ENCODE data around the gene COX6B1.

COX6B1 gene

DNA sequence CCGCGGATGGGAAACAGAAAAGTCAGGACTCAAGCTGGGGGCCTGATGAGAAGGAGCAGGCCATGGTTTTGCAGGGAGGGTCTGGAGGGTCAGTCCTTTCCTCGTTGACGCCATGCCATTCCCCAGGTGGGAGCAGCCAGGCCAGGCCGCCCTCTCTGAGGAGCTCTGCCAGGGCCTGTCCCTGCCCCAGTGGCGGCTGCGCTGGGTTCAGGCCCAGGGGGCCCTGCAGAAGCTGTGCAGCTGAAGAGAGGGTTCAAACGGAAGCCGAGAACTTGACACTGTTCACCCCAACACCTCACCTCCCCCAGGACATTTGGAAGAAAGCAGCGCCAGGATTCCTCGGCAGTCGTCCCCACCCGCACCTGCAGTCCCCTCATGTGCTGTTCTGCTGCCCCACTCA, 25.4 kb upstream of the COX6B1 start:
- no peaks in the 10 kb centered on the region for H3K27me3 Mint-ChIP-seq
- H3K4me3 Mint-ChIP-seq, result no peak overlapping the region
- no peak overlapping the region for H3K27ac Mint-ChIP-seq
- H3K36me3 Mint-ChIP-seq, result peaks cover 25% of the 10 kb centered on the region
- H3K9me3 Mint-ChIP-seq, result no peaks in the 10 kb centered on the region
- no peak for ATAC-seq
- H3K4me1 Mint-ChIP-seq, result no peaks in the 10 kb centered on the region

DNA sequence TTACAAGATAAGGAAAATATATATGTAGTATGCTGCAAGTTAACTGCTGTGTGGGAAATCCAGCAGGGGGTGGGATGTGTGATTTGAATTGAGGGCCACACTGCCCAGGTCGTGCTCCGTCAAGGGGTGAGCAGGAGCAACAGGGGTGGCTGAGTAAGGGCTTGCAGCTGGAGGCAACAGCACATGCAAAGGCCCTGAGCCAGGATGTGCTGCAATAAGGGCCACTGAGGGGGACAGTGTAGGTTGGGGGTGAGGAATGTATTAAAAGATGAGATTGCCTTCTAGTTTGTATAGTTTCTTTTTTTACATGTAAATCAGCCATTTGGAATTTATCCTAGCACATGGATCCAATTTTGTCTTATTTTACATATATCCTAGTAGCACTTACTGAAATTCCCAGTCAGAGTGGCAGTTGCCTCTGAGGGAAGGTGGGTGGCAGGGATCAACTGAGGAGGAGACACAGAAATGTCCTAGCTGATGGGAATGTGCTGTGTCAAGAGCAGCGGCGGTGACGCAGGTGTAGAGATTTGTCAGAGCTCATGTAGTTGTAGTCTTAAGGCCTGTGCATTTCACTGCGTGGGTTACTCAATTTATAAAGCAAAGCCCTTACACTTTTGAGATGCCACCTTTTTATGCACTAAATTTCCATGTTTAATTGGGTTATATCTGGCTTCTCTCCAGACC, 24.7 kb upstream of the COX6B1 start:
- no peak overlapping the region for H3K27ac Mint-ChIP-seq
- H3K4me1 Mint-ChIP-seq, result peaks cover 6% of the 10 kb centered on the region
- H3K9me3 Mint-ChIP-seq, result no peaks in the 10 kb centered on the region
- no peak for ATAC-seq
- no peak overlapping the region for H3K4me3 Mint-ChIP-seq
- H3K36me3 Mint-ChIP-seq, result peaks cover 25% of the 10 kb centered on the region
- no peaks in the 10 kb centered on the region for H3K27me3 Mint-ChIP-seq

DNA sequence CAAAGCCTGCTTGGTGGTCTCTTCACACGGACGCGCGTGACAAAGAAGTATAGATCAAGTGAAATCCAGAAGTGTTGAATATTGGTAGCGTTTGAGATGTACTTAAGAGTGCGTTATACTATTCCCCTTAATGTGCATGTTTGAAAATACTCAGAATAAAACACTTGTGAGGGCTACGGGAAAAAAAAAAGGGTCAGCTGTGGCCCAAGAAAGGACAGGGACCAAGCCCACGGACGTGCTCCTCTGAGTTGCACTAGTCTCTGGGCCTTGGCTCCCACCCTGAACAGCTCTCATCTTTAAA, 19.9 kb upstream of the COX6B1 start:
- peak overlapping the region; percentile 89 for H3K4me3 Mint-ChIP-seq
- H3K9me3 Mint-ChIP-seq, result no peaks in the 10 kb centered on the region
- peak; percentile 18 for ATAC-seq
- peaks cover 34% of the 10 kb centered on the region for H3K36me3 Mint-ChIP-seq
- peaks cover 27% of the 10 kb centered on the region for H3K4me1 Mint-ChIP-seq
- H3K27ac Mint-ChIP-seq, result peak overlapping the region; percentile 81
- no peaks in the 10 kb centered on the region for H3K27me3 Mint-ChIP-seq

DNA sequence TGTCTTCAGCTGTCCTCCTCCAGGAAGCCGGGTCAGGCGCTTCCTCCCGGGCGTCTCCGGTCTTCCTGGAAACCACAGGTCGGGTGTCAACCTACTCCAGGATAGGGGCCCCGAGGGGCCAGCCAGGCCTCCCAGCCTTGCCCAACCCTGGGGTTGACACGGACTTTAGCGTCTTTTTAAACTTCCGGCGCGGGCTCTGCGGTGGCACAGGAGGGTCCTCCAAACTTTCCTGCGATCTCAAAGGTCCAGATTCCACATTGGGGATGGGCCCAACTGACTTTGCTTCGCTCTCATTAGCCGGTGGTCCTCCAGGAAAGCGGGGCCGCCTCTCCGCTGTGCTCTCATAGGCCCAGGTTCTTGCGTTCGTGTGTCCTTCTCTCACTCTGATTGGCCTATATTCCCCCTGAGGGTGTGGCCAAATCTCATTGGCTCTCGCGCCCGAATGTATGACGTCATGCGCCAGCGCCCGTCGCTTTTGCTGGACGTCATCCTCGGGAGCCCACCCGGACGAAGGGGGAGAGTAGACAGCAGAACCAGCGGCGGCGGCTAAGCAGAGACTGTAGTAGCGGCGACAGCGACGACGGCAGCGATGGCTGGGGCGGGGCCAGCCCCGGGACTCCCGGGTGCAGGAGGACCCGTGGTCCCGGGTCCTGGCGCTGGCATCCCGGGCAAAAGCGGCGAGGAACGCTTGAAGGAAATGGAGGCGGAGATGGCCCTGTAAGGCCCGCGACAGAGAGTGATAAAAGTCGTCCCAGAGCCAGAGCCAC, 19.4 kb upstream of the COX6B1 start, which contains the start of gene RBM42:
TSS of gene RBM42 (plus strand) at position 472 of the 767 bp plus-strand sequence. CDS start at position 590, 118 bp downstream.
- H3K27me3 Mint-ChIP-seq, result no peaks in the 10 kb centered on the region
- ATAC-seq, result peak; percentile 100
- peaks cover 30% of the 10 kb centered on the region for H3K4me1 Mint-ChIP-seq
- H3K9me3 Mint-ChIP-seq, result no peaks in the 10 kb centered on the region
- peak within 1 kb of the TSS; percentile 89 for H3K4me3 Mint-ChIP-seq
- H3K36me3 Mint-ChIP-seq, result peaks cover 39% of the 10 kb centered on the region
- H3K27ac Mint-ChIP-seq, result peak within 1 kb of the TSS; percentile 81

DNA sequence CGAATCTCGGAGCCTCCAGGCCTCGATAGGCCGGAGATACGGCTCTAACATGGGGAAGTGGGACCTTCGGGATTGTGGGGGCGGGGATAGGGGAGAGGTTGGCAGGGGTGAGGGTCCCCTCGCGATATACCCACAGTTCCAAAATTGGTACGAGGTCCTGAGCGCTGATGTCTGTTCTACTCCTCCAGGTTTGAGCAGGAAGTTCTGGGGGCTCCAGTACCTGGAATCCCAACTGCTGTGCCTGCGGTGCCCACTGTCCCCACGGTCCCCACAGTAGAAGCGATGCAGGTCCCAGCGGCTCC, 18.8 kb upstream of the COX6B1 start:
- Mint-ChIP-seq H3K4me1 (peaks cover 30% of the 10 kb centered on the region), H3K9me3 (no peaks in the 10 kb centered on the region), H3K27me3 (no peaks in the 10 kb centered on the region), H3K36me3 (peaks cover 44% of the 10 kb centered on the region), H3K4me3 (peak overlapping the region; percentile 89), H3K27ac (peak overlapping the region; percentile 81)
- no peak for ATAC-seq

DNA sequence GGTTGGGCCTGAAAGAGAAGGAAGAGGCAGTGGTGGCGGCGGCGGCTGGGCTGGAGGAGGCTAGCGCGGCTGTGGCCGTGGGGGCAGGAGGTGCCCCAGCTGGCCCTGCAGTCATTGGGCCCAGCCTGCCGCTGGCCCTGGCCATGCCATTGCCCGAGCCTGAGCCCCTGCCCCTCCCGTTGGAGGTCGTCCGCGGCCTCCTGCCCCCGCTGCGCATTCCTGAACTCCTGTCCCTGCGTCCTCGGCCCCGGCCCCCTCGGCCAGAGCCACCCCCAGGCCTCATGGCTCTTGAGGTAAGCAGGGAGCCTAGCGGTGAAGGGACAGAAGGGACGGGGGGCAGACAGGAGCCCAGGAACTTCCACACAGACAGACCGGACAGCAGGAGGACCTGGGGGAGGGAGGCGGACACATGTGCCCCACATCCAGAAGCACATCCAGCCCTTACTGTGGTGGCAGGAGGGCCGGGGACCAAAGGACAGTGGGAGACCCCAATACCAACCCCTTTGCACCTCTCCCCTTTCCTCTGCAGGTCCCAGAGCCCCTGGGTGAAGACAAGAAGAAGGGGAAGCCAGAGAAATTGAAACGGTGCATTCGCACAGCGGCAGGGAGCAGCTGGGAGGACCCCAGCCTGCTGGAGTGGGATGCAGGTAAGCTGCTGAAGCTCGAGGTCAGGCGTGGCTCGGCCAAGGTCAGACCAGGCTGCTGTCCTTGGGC, 14.2 kb upstream of the COX6B1 start:
- Mint-ChIP-seq H3K27ac (peak overlapping the region; percentile 12), H3K4me3 (no peak overlapping the region), H3K36me3 (peaks cover 77% of the 10 kb centered on the region), H3K4me1 (peaks cover 24% of the 10 kb centered on the region), H3K9me3 (no peaks in the 10 kb centered on the region), H3K27me3 (no peaks in the 10 kb centered on the region)
- ATAC-seq, result no peak

DNA sequence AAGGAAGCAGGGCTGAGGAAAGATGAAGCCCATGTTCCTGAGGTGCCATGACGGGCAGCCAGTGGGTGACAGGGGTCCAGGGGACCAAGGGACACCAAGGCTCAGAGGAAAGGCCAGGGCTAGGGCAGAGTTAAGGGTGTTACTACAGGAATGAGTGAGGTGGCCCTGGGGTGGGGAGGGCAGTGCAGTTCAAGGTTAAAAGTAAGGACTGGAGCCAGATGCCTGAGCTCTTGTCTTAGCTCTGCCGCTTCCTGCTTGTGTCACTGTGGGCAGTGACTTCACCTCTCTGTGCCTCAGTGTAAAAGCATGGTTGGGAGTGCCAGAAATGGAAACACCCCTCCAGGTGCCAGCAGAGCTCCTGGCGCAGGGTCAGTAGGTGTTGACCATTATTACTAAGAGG, 11.5 kb upstream of the COX6B1 start:
- Mint-ChIP-seq H3K27ac (no peak overlapping the region), H3K9me3 (no peaks in the 10 kb centered on the region), H3K4me1 (peaks cover 19% of the 10 kb centered on the region), H3K27me3 (no peaks in the 10 kb centered on the region), H3K36me3 (peaks cover 59% of the 10 kb centered on the region), H3K4me3 (no peak overlapping the region)
- ATAC-seq, result no peak

DNA sequence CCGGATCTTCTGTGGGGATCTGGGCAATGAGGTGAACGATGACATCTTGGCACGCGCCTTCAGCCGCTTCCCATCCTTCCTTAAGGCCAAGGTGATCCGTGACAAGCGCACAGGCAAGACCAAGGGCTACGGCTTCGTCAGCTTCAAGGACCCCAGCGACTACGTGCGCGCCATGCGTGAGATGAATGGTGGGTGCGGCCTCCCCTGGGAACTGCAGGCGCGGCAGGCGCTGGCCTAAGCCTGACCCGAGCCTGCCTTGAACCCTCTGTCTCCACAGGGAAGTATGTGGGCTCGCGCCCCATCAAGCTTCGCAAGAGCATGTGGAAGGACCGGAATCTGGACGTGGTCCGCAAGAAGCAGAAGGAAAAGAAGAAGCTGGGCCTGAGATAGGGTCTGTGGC, 11.0 kb upstream of the COX6B1 start:
- H3K36me3 Mint-ChIP-seq, result peaks cover 53% of the 10 kb centered on the region
- H3K27ac Mint-ChIP-seq, result no peak overlapping the region
- no peaks in the 10 kb centered on the region for H3K27me3 Mint-ChIP-seq
- H3K9me3 Mint-ChIP-seq, result no peaks in the 10 kb centered on the region
- ATAC-seq, result no peak
- H3K4me1 Mint-ChIP-seq, result peaks cover 24% of the 10 kb centered on the region
- H3K4me3 Mint-ChIP-seq, result no peak overlapping the region

DNA sequence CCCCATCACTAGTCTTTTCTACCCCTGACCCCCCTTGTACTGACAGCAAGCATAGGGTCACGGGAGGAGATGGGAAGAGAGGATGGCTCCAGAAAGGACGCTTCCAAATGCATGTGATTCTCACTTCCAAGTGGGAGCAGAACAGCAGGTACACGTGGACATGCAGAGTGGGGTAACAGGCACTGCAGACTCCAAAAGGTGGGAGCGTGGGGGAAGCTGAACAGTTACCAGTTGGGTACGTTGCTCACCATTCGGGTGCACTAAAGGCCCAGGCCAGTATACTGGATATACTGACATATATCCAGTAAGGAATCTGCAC, 8.8 kb upstream of the COX6B1 start:
- Mint-ChIP-seq H3K4me1 (peaks cover 21% of the 10 kb centered on the region), H3K27me3 (no peaks in the 10 kb centered on the region), H3K36me3 (peaks cover 32% of the 10 kb centered on the region), H3K9me3 (no peaks in the 10 kb centered on the region), H3K4me3 (no peak overlapping the region), H3K27ac (no peak overlapping the region)
- no peak for ATAC-seq

DNA sequence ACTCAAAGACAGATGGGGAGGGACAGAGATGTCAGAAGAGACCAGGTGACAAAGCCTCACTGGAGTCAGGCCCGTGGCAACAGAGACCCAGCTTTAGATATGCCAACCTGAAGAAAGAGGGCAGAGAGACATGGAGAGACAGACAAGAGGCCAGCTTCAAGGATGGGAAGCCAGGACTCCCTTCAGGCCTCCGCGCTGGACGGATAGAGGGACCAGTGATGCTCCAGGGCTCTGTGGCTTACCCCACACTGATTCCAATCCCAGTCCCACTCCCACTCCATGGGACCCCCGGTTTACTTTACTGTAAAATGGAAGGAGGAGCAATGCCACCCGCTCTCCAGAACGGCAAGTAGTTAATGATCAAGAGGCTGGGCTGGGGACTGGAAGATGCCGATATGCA, 8.3 kb upstream of the COX6B1 start:
- ATAC-seq, result no peak
- Mint-ChIP-seq H3K27me3 (no peaks in the 10 kb centered on the region), H3K4me1 (peaks cover 27% of the 10 kb centered on the region), H3K36me3 (peaks cover 31% of the 10 kb centered on the region), H3K4me3 (no peak overlapping the region), H3K27ac (no peak overlapping the region), H3K9me3 (no peaks in the 10 kb centered on the region)

DNA sequence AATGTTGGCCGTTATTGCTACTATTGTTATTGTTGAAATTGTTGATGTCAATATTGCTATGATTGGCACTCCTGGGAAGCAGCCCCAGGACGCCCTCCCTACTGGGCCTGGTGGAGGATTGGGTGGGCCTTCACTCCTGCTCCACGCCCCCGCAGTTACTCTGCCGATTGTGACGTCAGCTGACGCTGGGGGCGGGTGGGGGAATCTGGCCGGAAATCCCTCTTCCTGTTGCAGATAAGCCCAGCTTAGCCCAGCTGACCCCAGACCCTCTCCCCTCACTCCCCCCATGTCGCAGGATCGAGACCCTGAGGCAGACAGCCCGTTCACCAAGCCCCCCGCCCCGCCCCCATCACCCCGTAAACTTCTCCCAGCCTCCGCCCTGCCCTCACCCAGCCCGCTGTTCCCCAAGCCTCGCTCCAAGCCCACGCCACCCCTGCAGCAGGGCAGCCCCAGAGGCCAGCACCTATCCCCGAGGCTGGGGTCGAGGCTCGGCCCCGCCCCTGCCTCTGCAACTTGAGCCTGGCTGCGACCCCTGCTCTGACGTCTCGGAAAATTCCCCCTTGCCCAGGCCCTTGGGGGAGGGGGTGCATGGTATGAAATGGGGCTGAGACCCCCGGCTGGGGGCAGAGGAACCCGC, 6.5 kb upstream of the COX6B1 start, which contains the start of gene ETV2:
TSS of gene ETV2 (plus strand) at position 231 of the 637 bp plus-strand sequence. CDS start 716 bp downstream, outside the sequence.
- Mint-ChIP-seq H3K27ac (no peak within 1 kb of the TSS), H3K27me3 (no peaks in the 10 kb centered on the region), H3K4me1 (peaks cover 33% of the 10 kb centered on the region), H3K4me3 (peak within 1 kb of the TSS; percentile 82), H3K9me3 (no peaks in the 10 kb centered on the region), H3K36me3 (peaks cover 19% of the 10 kb centered on the region)
- ATAC-seq, result no peak

DNA sequence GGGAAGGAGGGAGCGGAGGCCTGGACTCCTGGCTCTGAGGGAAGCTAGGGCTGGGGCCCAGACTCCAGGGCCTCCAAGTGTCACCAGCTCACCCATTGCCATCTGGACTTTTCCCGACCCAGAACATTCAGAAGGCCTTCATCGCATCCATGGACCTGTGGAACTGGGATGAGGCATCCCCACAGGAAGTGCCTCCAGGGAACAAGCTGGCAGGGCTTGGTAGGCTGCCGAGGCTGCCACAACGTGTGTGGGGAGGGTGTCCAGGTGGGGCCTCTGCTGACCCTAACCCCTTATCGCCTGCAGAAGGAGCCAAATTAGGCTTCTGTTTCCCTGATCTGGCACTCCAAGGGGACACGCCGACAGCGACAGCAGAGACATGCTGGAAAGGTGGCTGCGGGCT, 5.8 kb upstream of the COX6B1 start:
- no peak for ATAC-seq
- H3K4me3 Mint-ChIP-seq, result peak overlapping the region; percentile 82
- H3K9me3 Mint-ChIP-seq, result no peaks in the 10 kb centered on the region
- no peaks in the 10 kb centered on the region for H3K27me3 Mint-ChIP-seq
- H3K4me1 Mint-ChIP-seq, result peaks cover 33% of the 10 kb centered on the region
- H3K36me3 Mint-ChIP-seq, result peaks cover 12% of the 10 kb centered on the region
- H3K27ac Mint-ChIP-seq, result no peak overlapping the region

DNA sequence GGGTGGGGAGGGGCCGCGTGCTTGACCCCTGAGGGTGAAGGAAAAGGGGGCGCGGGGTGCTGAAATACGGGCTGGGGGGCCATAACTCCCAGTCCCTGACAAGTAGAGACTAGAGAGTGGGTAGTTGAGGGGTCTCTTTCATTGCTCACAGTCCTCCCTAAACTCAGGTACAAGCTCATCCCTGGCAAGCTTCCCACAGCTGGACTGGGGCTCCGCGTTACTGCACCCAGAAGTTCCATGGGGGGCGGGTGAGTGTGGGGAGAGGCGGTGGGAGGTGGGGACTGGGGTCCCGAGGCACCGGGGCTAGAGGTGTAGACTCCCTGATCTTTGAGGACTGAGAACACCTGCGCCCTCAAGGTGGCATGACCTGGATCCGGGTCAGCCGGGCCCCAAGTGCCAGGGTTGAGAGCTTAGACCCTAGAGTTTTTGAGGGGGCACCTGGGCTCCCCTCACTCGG, 5.3 kb upstream of the COX6B1 start:
- peak overlapping the region; percentile 82 for H3K4me3 Mint-ChIP-seq
- H3K36me3 Mint-ChIP-seq, result peaks cover 7% of the 10 kb centered on the region
- no peaks in the 10 kb centered on the region for H3K27me3 Mint-ChIP-seq
- H3K27ac Mint-ChIP-seq, result peak overlapping the region; percentile 80
- no peaks in the 10 kb centered on the region for H3K9me3 Mint-ChIP-seq
- no peak for ATAC-seq
- H3K4me1 Mint-ChIP-seq, result peaks cover 33% of the 10 kb centered on the region

DNA sequence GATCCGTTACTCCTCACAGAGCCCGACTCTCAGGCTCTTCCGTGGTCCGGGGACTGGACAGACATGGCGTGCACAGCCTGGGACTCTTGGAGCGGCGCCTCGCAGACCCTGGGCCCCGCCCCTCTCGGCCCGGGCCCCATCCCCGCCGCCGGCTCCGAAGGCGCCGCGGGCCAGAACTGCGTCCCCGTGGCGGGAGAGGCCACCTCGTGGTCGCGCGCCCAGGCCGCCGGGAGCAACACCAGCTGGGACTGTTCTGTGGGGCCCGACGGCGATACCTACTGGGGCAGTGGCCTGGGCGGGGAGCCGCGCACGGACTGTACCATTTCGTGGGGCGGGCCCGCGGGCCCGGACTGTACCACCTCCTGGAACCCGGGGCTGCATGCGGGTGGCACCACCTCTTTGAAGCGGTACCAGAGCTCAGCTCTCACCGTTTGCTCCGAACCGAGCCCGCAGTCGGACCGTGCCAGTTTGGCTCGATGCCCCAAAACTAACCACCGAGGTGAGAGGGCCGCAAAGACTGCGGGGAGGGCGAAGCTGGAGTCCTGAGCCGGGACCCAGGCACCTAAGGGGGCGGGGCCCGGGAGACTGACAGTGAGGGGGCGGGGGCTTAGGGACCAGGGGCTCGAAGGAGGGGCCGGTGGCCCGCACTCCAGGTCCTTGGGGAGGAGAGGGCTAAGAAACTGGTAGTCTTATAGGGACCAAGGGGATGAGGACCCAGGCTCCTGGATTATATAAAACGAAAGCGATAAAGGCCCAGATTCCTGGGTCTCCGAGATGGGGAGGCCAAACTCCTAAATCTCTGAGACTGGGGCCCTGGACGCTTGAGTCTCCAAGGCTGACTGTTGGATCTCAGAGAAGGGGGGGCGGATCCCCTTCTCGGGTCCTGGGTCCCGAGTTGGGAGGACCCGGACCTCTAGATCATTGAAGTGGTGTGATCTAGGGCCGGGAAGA, 4.6 kb upstream of the COX6B1 start:
- H3K9me3 Mint-ChIP-seq, result no peaks in the 10 kb centered on the region
- H3K4me1 Mint-ChIP-seq, result peaks cover 33% of the 10 kb centered on the region
- H3K27ac Mint-ChIP-seq, result peak overlapping the region; percentile 80
- peak overlapping the region; percentile 82 for H3K4me3 Mint-ChIP-seq
- ATAC-seq, result peak; percentile 74
- no peaks in the 10 kb centered on the region for H3K36me3 Mint-ChIP-seq
- no peaks in the 10 kb centered on the region for H3K27me3 Mint-ChIP-seq

Data from stimulated activated memory B cell treated with anti-CD40 and anti-IgM and Interleukin-4, amounts not matched to agents 10 μg/mL and 1 μg/mL and 100 μg/mL, for 72 hours (primary cell).